ENCODE results near the gene CYB561D2.

DNA sequence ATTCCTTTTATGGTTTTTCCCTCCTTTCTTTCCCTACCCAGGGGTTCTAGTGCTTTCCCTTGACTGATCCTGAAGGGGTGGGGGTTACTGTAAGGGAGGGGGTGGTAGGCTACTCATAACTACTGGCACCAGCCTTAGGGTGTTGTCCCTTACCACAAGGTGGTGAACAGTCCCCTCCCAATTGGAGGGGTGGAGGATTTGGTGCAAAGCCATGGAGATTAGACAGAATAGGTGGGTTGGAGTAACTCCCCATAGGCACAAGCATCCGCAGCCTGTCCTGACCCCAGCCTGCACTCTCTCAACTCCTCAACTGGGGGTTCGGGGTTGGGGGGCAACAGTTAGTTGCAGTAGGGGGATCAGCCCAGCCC is 25.6 kb upstream of the CYB561D2 start:
- no peak for TF ChIP-seq POLR2A (IDR thresholded peaks at IDR 0.05)
- TF ChIP-seq, protein P1, sequence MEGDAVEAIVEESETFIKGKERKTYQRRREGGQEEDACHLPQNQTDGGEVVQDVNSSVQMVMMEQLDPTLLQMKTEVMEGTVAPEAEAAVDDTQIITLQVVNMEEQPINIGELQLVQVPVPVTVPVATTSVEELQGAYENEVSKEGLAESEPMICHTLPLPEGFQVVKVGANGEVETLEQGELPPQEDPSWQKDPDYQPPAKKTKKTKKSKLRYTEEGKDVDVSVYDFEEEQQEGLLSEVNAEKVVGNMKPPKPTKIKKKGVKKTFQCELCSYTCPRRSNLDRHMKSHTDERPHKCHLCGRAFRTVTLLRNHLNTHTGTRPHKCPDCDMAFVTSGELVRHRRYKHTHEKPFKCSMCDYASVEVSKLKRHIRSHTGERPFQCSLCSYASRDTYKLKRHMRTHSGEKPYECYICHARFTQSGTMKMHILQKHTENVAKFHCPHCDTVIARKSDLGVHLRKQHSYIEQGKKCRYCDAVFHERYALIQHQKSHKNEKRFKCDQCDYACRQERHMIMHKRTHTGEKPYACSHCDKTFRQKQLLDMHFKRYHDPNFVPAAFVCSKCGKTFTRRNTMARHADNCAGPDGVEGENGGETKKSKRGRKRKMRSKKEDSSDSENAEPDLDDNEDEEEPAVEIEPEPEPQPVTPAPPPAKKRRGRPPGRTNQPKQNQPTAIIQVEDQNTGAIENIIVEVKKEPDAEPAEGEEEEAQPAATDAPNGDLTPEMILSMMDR (IDR thresholded peaks at IDR 0.05): no peak
